HepG2 (cell line): ENCODE data around the gene RHBDL1. TPM values are rescaled to one million over a fixed set of nuclear protein-coding genes. Genes with fewer than 3 reads are reported as not detected.

Source experiments
- BHLHE40 ChIP-seq: IDR thresholded peaks from 2 replicates; pipeline ENCODE4 v1.6.1; 2011; ENCODE audit warnings: low read length, improper control_type of control experiment
- HES4 ChIP-seq: sonication (generic); formaldehyde crosslinking; IDR thresholded peaks from 2 replicates; pipeline ENCODE4 v1.9.0; 2021; ENCODE audit warnings: mild to moderate bottlenecking, missing genetic modification reagents, borderline replicate concordance
- HIC2 ChIP-seq: sonication (generic); formaldehyde crosslinking; IDR thresholded peaks from 2 replicates; pipeline ENCODE4 v1.9.0; 2022; ENCODE audit warnings: low read depth, missing genetic modification reagents
- JUND ChIP-seq: sonication (generic); formaldehyde crosslinking; IDR thresholded peaks from 2 replicates; pipeline ENCODE4 v1.8.0; 2022; ENCODE audit warnings: mild to moderate bottlenecking, missing genetic modification reagents
- KLF13 ChIP-seq: sonication (generic); formaldehyde crosslinking; IDR thresholded peaks from 2 replicates; pipeline ENCODE4 v1.4.0; 2020; ENCODE audit warnings: mild to moderate bottlenecking, missing genetic modification reagents
- MZF1 ChIP-seq: sonication (generic); formaldehyde crosslinking; IDR thresholded peaks from 2 replicates; pipeline ENCODE4 v1.8.1; 2023; ENCODE audit warnings: mild to moderate bottlenecking, missing genetic modification reagents, borderline replicate concordance
- NONO ChIP-seq, 2 experiments: fragments of 450-650 bp in 1 of 2; sonication (generic) in 1 of 2; formaldehyde crosslinking in 1 of 2; IDR thresholded peaks in 1 of 2; conservative IDR thresholded peaks in 1 of 2; 2 replicates each; pipeline versions ENCODE4 v1.6.1 to v1.8.0; 2017 to 2022; ENCODE audit warnings: mild to moderate bottlenecking in 1 of 2, missing genetic modification reagents in 1 of 2, moderate library complexity in 1 of 2
- RFXANK ChIP-seq: IDR thresholded peaks from 2 replicates; pipeline ENCODE4 v1.6.1; 2016
- ZFP36L2 ChIP-seq: sonication (generic); formaldehyde crosslinking; IDR thresholded peaks from 2 replicates; pipeline ENCODE4 v1.4.0; 2020; ENCODE audit warnings: missing genetic modification reagents
- ZNF24 ChIP-seq: fragments of 450-650 bp; IDR thresholded peaks from 2 replicates; pipeline ENCODE4 v1.6.1; 2017; ENCODE audit warnings: antibody characterized with exemption, mild to moderate bottlenecking
- ZNF276 ChIP-seq: sonication (generic); formaldehyde crosslinking; IDR thresholded peaks from 2 replicates; pipeline ENCODE4 v1.4.0; 2020; ENCODE audit warnings: mild to moderate bottlenecking, low read depth, missing genetic modification reagents
- ZNF558 ChIP-seq: sonication (generic); formaldehyde crosslinking; IDR thresholded peaks from 2 replicates; pipeline ENCODE4 v1.9.0; 2022; ENCODE audit warnings: mild to moderate bottlenecking, missing genetic modification reagents, borderline replicate concordance
- ZNF776 ChIP-seq: sonication (generic); formaldehyde crosslinking; IDR thresholded peaks from 2 replicates; pipeline ENCODE4 v1.4.0; 2020; ENCODE audit warnings: mild to moderate bottlenecking, missing genetic modification reagents
- ZNF879 ChIP-seq: sonication (generic); formaldehyde crosslinking; IDR thresholded peaks from 2 replicates; pipeline ENCODE4 v1.8.1; 2023; ENCODE audit warnings: missing genetic modification reagents
- polyA plus RNA-seq, 8 experiments: library from polyadenylated mRNA; depleted of rRNA in 3 of 8; stranded (reverse) in 7 of 8; unstranded in 1 of 8; fragments of >200 nt; fragmentation: Illumina TruSeq in 4 of 8; extraction: Trizol in 4 of 8; gene quantifications; 2 replicates each; pipeline versions ENCODE4 v1.2.1 to v1.2.3, GENCODE V29; 2011 to 2016; ENCODE audit warnings: low read depth in 4 of 8, missing spikeins in 1 of 8, mixed read lengths in 1 of 8; ENCODE audit not compliant: insufficient read depth in 1 of 8
- total RNA-seq, 5 experiments: library from RNA; depleted of rRNA; stranded (reverse); fragments of >200 nt; fragmentation: Illumina TruSeq; extraction: Trizol; gene quantifications; 2 replicates each; pipeline ENCODE4 v1.2.3, GENCODE V29; 2016; ENCODE audit warnings: low read depth in 1 of 5
- TF ChIP-seq, protein P1 (sequence below): sonication (generic); formaldehyde crosslinking; IDR thresholded peaks from 2 replicates; pipeline ENCODE4 v1.5.0; 2020; ENCODE audit warnings: missing genetic modification reagents
- TF ChIP-seq, protein P2 (sequence below): sonication (generic); formaldehyde crosslinking; IDR thresholded peaks from 2 replicates; pipeline ENCODE4 v1.5.1; 2020; ENCODE audit warnings: missing genetic modification reagents, mild to moderate bottlenecking, borderline replicate concordance
- TF ChIP-seq, protein P3 (sequence below): sonication (generic); formaldehyde crosslinking; IDR thresholded peaks from 2 replicates; pipeline ENCODE4 v1.4.0; 2020; ENCODE audit warnings: missing genetic modification reagents
- TF ChIP-seq, protein P4 (sequence below): sonication (generic); formaldehyde crosslinking; IDR thresholded peaks from 2 replicates; pipeline ENCODE4 v1.9.0; 2021; ENCODE audit warnings: missing genetic modification reagents, mild to moderate bottlenecking, borderline replicate concordance

The RHBDL1 gene
- total and polyA plus RNA-seq, 2 of the 13 experiments (the other 11 are each of a cell fraction or from before 2014, with no cell fraction given): 1.8 to 3.8 TPM

GRCh38 chr16:720990-721764, 45.7 kb downstream of the RHBDL1 start, which contains the start of gene ANTKMT (continued):
- TF ChIP-seq ZNF276 (CRISPR knock-in tag) (peak; percentile 77; the same call in 1 of the 2 replicates), ZNF558 (peak; percentile 54; the same call in 1 of the 2 replicates), ZFP36L2 (CRISPR knock-in tag) (no peak; the same call in 1 of the 2 replicates), RFXANK (CRISPR knock-in tag) (no peak), HIC2 (CRISPR knock-in tag) (peak; percentile 48; the same call in 1 of the 2 replicates), KLF13 (CRISPR knock-in tag) (no peak), ZNF776 (CRISPR knock-in tag) (peak; percentile 78; the same call in 1 of the 2 replicates), JUND (CRISPR knock-in tag) (peak; percentile 65; the same call in 1 of the 2 replicates), HES4 (CRISPR knock-in tag) (peak; percentile 91), BHLHE40 (peak; percentile 70), ZNF879 (no peak), NONO (IDR thresholded peaks at IDR 0.05) (no peak), NONO (CRISPR knock-in tag; conservative IDR thresholded peaks at IDR 0.05) (peak; percentile 65; the same call in 1 of the 2 replicates), MZF1 (CRISPR knock-in tag) (no peak), ZNF24 (no peak)
- TF ChIP-seq, protein P1, sequence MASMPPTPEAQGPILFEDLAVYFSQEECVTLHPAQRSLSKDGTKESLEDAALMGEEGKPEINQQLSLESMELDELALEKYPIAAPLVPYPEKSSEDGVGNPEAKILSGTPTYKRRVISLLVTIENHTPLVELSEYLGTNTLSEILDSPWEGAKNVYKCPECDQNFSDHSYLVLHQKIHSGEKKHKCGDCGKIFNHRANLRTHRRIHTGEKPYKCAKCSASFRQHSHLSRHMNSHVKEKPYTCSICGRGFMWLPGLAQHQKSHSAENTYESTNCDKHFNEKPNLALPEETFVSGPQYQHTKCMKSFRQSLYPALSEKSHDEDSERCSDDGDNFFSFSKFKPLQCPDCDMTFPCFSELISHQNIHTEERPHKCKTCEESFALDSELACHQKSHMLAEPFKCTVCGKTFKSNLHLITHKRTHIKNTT (CRISPR knock-in tag): no peak
- TF ChIP-seq, protein P2, sequence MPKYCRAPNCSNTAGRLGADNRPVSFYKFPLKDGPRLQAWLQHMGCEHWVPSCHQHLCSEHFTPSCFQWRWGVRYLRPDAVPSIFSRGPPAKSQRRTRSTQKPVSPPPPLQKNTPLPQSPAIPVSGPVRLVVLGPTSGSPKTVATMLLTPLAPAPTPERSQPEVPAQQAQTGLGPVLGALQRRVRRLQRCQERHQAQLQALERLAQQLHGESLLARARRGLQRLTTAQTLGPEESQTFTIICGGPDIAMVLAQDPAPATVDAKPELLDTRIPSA: peak; percentile 78; the same call in 1 of the 2 replicates
- TF ChIP-seq, protein P3, sequence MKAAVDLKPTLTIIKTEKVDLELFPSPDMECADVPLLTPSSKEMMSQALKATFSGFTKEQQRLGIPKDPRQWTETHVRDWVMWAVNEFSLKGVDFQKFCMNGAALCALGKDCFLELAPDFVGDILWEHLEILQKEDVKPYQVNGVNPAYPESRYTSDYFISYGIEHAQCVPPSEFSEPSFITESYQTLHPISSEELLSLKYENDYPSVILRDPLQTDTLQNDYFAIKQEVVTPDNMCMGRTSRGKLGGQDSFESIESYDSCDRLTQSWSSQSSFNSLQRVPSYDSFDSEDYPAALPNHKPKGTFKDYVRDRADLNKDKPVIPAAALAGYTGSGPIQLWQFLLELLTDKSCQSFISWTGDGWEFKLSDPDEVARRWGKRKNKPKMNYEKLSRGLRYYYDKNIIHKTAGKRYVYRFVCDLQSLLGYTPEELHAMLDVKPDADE (CRISPR knock-in tag): peak; percentile 14; the same call in 1 of the 2 replicates
- TF ChIP-seq, protein P4, sequence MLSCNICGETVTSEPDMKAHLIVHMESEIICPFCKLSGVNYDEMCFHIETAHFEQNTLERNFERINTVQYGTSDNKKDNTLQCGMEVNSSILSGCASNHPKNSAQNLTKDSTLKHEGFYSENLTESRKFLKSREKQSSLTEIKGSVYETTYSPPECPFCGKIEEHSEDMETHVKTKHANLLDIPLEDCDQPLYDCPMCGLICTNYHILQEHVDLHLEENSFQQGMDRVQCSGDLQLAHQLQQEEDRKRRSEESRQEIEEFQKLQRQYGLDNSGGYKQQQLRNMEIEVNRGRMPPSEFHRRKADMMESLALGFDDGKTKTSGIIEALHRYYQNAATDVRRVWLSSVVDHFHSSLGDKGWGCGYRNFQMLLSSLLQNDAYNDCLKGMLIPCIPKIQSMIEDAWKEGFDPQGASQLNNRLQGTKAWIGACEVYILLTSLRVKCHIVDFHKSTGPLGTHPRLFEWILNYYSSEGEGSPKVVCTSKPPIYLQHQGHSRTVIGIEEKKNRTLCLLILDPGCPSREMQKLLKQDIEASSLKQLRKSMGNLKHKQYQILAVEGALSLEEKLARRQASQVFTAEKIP: no peak
